GM21576 (cell line): ENCODE results near the gene SEMA3G.

ENCODE experiments used
- ATAC-seq: cut with Tn5 transposase; IDR thresholded peaks from one replicate; pipeline ENCODE4 v1.9.1; 2021; ENCODE audit warnings: mild to moderate bottlenecking, moderate library complexity; ENCODE audit not compliant: unreplicated experiment

SEMA3G gene

DNA sequence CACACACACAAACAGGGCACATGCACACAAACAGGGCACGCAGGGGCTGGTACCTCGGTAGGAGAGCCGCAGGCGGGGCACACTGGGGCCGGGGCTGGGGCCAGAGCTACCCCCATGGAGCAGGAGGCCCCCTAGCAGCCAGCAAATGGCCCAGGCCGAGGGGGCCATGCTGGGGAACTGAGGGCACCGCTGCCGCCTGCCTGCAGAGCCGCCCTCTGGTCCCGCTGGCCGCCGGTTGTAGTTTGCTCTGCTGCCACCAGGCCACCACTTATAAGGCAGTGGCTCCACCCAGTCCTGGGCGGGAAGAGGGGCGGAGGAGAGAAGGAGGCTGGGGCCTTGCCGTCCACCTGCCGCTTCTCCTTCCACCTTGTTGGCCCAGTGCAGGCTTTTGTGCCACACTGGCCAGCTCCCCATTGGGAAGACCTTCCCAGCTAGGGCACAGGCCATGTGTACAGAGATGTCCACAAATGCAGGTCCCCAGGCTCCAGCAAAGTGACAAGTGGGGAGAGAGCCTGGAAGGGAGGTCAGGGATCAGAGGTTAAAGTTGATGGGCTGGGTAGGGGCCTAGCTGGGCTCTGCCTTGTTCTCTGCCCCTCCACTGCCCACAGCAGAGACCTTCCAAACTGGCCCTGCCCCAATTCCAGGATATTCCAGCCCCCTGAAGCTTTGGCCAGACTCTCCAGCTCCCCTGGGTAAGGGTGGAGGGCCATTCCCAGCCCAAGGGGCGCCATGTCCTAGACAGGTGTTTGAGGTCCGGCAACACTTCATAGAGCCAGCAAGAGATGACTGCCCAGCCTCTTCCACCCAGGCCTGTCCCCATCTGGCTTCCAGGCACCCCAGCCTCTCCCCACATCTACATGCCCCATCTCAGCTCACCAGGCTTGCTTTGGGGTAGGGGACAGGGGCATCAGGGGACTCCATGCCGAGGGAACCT is at the start of gene SEMA3G:
Gene SEMA3G (minus strand): TSS at position 244 of the 934 bp plus-strand sequence. CDS start 76 bp downstream, at position 168.
- ATAC-seq, result peak; percentile 75

DNA sequence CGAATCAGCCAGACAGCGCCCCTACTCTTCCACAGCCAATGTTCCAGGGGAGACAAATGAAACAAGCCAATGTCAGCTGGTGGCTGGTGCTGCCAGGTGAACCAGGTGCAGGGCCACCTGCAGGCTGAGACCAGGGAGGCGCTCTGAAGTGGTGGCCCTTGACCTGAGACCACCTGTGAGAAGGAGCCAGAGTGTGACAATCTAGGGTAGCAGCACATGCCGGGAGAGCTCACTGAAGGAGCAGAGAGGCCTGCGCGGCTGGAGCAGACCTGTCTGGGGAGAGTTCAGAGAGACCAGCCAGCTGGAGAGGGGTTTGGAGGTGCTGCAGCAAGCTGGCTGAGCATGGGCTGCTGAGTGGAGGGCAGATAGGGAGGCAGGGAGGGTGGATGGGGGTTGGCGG is 49.5 kb upstream of the SEMA3G start:
- no peak for ATAC-seq

DNA sequence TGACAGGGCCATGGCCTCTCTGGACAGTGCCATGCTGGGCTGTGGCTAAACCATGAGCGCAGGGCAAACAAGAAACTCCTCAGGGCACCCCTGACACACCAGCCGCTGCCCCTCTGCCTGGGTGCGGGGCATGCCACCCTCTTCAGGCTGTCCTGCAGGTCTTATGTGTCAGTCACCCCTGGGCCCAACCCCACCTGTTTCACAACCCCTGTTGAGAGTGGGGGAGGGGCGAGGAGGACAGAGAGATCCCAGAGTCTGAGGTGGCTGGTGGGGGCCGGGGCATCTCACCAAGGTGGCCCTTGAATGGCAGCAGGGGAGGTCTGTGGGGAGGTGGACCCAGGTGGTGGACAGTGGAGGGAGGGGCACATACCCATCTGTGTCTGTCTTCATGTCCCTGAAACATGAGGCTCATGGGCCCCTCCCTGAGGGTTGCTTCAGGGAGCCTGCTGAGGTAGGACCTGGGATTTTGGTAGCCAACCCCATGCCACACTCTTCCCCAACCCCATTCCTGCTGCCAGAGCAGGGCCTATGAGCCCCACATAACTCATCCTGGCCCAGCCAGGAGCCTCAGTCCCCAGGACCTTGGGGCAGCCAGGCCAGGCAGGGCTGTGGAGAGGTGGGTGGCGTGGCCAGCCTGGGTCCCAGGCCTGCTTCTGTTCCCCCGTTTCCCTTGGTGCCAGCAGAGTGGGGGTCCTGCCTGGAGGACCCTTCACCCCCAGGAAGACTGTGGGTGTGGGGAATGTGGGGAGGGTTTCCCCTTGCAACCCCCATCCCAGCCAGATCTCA is 48.5 kb upstream of the SEMA3G start:
- ATAC-seq, result no peak

DNA sequence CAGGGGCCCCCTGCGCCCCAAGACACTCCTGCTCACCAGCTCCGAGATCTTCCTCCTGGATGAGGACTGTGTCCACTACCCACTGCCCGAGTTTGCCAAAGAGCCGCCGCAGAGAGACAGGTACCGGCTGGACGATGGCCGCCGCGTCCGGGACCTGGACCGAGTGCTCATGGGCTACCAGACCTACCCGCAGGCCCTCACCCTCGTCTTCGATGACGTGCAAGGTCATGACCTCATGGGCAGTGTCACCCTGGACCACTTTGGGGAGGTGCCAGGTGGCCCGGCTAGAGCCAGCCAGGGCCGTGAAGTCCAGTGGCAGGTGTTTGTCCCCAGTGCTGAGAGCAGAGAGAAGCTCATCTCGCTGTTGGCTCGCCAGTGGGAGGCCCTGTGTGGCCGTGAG is 47.2 kb upstream of the SEMA3G start:
- no peak for ATAC-seq

DNA sequence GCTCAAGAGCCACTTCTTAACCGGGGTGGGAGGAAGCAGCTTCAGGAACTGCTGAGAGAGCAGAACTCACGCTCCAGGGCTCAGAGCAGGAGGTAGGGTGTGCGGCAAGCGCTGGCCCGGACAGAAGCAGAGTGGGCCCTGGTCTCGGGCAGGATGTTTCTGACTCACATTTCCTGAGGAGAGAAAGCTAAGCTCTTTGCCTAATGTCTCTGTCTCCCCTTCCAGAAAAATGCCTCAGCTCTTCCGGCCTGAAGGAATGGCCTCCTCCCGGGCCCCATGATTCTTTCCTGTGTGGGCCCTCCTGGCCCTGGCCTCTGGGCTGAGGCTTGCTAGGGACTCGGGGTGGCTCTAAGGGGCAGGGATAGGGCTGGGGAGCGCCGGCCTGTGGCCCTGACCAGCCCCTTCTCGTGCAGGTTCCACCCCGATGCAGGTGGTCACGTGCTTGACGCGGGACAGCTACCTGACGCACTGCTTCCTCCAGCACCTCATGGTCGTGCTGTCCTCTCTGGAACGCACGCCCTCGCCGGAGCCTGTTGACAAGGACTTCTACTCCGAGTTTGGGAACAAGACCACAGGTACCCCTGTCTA is 46.1 kb upstream of the SEMA3G start:
- no peak for ATAC-seq

DNA sequence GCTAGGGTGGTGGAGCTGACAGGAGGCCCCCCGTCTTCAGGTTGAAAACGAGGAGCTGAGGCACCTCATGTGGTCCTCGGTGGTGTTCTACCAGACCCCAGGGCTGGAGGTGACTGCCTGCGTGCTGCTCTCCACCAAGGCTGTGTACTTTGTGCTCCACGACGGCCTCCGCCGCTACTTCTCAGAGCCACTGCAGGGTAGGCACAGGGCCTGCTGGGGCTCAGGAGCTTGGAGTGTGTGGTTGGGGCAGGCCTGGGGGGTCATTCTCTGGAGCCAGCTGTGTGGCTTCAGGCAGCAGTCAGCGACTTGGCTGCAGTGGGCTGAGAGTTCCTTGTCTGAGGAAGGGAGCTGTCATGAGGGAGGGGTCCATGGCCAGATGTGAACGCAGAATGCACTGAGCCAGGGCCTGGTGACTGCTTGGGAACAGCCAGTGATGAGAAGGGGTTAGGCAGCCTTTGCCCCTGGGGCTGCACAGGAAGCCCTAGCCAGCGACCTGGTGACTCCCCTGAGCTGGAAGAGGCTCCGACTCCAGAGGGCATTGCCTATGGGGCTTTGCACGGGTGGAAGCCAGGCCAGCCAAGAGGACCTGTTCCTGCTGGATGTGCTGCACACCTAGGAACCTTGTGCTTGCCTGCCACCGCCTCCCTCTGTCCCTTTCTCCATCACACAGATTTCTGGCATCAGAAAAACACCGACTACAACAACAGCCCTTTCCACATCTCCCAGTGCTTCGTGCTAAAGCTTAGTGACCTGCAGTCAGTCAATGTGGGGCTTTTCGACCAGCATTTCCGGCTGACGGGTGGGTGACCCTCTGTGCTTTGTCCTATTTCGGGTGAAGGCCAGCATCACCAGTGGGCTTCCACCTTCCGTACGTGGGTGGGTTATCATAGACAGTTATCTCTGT is 45.4 kb upstream of the SEMA3G start:
- no peak for ATAC-seq

DNA sequence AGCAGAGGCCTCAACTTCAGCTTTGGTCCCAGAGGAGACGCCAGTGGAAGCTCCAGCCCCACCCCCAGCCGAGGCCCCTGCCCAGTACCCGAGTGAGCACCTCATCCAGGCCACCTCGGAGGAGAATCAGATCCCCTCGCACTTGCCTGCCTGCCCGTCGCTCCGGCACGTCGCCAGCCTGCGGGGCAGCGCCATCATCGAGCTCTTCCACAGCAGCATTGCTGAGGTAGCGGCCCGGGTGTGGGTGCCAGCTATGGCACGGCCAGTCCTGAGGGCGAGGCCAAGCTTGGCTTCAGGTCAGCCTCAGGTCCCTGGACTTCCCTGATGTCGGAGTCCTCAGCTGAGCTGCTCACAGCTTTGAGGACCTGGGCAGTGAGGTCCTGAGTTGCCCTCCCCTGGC is 44.5 kb upstream of the SEMA3G start:
- ATAC-seq, result no peak

DNA sequence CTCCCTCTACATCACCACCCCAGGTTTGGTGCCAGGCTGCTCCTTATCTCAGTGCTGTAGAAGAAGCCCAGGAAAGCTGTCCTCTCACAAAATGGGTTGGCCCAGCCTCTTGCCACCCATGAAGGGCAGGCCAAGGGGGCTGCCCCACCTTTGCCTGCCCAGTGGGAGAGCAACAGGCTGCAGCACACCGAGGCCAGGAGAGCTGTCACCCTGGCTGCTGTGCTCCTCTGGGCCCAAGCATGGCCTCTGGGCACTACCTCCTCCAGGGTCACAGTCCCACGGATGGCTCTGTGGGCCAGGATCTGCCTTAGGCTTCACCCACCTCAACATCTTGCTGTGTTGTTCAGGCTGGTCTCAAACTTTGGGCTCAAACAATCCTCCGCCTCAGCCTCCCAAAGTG is 43.8 kb upstream of the SEMA3G start:
- no peak for ATAC-seq

DNA sequence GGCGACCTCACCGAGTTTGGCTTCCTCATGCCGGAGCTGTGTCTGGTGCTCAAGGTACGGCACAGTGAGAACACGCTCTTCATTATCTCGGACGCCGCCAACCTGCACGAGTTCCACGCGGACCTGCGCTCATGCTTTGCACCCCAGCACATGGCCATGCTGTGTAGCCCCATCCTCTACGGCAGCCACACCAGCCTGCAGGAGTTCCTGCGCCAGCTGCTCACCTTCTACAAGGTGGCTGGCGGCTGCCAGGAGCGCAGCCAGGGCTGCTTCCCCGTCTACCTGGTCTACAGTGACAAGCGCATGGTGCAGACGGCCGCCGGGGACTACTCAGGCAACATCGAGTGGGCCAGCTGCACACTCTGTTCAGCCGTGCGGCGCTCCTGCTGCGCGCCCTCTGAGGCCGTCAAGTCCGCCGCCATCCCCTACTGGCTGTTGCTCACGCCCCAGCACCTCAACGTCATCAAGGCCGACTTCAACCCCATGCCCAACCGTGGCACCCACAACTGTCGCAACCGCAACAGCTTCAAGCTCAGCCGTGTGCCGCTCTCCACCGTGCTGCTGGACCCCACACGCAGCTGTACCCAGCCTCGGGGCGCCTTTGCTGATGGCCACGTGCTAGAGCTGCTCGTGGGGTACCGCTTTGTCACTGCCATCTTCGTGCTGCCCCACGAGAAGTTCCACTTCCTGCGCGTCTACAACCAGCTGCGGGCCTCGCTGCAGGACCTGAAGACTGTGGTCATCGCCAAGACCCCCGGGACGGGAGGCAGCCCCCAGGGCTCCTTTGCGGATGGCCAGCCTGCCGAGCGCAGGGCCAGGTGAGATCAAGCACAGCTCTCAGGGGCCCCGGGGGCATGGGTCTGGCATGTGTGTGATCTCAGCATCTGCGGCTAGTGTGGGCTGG is 43.1 kb upstream of the SEMA3G start:
- no peak for ATAC-seq

DNA sequence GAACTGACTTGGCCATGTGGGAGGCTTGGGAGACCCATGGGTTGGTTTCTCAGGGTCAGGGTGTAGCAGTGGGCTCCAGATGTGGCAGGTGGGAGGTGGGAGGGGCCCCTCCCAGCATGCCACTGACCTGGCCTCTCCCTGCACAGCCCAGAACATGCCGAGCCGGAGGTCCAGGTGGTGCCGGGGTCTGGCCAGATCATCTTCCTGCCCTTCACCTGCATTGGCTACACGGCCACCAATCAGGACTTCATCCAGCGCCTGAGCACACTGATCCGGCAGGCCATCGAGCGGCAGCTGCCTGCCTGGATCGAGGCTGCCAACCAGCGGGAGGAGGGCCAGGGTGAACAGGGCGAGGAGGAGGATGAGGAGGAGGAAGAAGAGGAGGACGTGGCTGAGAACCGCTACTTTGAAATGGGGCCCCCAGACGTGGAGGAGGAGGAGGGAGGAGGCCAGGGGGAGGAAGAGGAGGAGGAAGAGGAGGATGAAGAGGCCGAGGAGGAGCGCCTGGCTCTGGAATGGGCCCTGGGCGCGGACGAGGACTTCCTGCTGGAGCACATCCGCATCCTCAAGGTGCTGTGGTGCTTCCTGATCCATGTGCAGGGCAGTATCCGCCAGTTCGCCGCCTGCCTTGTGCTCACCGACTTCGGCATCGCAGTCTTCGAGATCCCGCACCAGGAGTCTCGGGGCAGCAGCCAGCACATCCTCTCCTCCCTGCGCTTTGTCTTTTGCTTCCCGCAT is 42.3 kb upstream of the SEMA3G start:
- no peak for ATAC-seq

DNA sequence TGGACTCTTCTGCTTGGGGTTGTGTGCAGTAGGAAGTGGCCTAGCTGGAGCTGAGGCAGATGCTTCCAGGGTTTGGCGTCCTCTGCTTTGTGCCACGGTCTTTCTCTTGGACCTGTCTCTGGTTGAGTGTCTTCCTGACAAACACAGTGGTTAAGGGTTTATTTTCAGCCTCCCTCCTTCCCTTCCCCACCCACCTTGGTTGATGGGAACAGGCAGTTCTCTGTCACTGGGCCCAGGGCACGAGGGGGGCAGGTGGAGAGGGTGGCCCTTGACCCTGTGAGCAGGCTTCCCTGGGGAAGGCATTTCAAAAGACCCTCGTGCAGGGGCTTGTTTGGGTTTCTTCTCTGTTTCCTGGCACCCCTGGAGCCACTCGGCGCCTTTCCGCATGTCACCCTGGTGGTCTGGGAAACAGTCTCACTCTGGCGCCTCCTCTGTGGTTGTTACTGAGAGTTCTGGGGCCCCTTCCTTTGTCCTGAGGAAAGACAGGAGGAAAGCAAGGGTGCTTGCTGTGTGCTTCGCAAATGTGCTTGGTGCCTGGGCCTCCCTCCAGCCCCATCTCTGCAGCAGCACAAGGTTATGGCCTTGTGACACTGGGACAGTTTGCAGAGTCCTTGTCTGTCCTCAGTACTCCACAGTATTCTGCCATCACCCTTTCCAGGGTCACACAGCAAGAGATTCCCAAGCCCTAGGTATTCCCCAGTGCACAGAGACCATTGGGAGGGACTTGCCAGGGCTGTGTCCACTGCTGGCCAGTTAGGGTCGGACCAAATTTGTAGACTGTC is 40.0 kb upstream of the SEMA3G start:
- no peak for ATAC-seq

DNA sequence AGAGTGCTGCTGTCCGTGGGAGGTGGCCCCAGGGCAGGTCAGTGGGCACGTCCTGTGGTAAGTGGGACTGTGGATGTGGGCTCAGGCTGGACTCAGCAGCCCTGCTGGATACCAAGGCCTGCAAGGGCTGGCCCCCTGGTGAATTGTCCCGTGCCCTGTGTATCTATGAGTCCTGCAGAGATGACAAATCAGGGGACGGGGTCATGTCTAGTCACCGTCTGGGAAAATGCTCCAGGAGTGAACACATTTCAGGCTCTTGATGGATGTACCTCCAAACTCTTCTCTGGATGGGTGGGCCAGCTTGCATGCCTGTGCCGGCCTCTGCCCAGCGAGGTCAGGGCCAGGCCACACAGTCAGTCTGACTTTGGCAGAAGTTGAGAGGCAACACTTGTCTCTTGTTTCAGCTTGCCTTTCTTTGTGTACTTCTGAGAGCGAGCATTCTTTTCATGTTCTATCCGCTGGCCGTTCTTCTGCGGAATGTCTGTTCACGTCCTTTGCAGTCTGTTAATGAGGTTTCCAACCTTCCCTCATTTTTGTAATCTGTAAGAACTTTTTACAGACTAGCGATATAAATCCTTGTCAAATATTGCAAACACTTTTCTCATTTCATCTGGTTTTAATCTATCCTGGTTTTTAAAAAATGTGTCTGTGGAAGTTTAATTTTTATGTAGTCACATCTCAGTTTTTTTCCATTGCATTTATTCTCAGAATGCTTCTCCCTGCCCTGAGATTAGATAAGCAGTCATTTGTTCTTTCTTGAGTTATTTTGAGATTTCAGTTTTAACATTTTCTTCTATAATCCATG is 38.9 kb upstream of the SEMA3G start:
- ATAC-seq, result no peak

DNA sequence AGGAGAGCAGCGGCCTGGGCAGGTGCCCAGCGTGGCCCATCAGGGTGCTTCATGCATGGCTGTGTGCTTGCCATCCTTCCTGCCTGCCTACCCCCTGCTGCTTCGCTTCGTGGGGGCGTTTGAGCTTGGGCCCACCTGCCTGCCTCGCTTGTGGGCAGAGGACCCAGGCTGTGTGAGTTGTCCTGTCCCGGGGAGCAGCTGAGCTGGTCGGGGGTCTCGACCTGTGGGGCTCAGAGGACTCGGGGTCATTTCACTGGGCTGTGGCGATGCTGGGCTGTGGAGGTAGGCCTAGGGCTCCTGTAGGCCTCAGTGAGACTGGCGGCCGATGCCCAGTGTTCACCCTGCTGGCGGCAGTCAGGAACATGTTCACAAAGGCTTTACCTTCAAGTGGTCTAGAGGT is 38.2 kb upstream of the SEMA3G start:
- ATAC-seq, result no peak

DNA sequence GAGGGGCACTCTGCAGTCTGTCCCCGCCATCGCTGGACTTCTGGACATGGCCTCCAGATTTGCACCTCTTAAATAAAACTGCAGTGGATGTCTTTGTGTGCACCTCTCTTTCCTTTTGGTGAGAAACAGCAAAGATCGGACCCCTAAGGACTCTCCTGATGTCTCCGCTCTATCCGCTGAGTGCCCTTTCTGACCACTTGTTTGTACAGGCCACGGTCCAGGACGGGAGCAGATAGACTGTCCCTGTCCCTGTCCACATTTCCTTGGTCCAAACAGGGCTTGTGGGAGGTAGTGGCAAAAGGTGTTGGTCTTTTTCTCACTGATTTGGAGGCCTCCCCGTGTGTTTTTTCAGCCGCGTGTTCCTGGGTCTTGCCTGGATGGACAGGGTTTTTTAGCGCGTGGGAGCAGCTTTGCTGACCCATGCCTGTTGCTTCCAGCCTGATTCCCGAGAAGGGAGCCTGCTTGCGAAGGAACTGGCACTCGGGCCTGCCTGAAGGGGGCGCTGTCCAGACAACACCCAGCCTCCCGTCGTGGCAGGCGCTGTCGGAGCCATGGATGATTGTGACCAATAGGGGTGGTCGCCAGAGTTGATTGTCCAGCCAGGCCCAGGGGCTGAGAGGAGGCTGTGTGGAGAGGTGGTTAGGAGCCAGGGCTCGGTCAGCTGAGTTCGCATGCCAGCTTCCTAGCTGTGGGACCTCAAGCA is 37.1 kb upstream of the SEMA3G start:
- ATAC-seq, result no peak

DNA sequence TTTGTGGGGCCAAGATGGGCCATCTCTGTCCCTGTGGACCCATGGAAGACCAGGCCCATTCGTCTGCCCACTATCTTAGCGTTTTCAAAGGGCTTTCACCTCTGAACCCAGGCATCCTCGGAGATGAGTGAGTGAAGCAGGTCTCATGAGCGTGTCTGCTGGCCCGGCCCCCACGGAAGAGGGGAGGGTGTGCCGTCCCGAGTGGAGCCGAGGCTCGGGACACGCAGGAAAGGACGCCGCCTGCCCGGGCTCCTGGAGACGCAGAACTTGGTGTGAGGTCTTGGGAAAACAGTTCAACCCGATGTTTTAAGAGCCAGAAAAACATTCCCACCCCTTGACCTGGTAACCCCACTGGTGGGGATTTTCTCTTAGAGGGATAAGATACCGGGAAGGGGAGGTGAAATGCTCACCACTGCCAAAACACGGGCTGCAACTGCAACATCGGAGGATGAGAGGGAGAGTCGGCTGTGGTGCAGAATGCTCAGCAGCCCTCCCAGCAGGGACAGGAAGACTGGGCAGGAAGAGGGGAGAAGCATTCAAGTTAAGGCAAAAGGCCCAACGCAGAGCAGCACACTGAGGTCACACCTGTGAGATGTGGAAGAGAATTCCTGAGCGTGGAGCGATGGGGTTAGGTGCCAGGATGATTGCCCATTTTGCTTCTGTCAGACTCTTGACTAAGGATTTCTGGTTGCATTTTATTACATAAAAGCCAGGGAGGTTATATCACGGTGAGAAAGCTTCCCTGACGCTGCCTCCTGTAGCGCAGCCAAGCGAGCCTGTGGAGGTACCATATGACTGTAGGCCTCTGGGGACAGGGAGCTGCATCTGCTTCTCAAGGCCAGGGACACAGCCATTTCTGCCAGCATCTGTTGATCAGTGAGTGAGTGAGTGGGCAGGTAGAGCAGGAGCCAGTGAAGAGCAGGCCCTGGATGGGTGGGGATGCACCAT is 36.1 kb upstream of the SEMA3G start:
- ATAC-seq, result no peak
